Progenitor cell of endocrine pancreas (in vitro differentiated cells): ENCODE data around the gene RPS6KA3. TPM values are rescaled to one million over a fixed set of nuclear protein-coding genes. Genes with fewer than 3 reads are reported as not detected.
"Not testable (repeated sequence)": the region's sequence is repeated elsewhere in the genome, so short reads cannot be mapped to it uniquely, and the experiment has no call there.

Experiments used
- DNase-seq: peaks from one replicate; pipeline ENCODE4 v3.0.0; 2021; ENCODE audit warnings: low spot score; ENCODE audit not compliant: unreplicated experiment
- H3K27ac Mint-ChIP-seq: 2 replicates; pipeline ENCODE4 v1.8.0; 2021; ENCODE audit warnings: mild to moderate bottlenecking, moderate library complexity, mixed read lengths
- H3K27me3 Mint-ChIP-seq: 2 replicates; pipeline ENCODE4 v1.8.0; 2021; ENCODE audit warnings: mixed read lengths
- H3K36me3 Mint-ChIP-seq: 2 replicates; pipeline ENCODE4 v1.8.0; 2022; ENCODE audit warnings: mixed read lengths; ENCODE audit not compliant: insufficient read depth
- H3K4me1 Mint-ChIP-seq: 2 replicates; pipeline ENCODE4 v1.8.0; 2021; ENCODE audit warnings: low read depth, mixed read lengths
- H3K4me3 Mint-ChIP-seq: 2 replicates; pipeline ENCODE4 v1.8.0; 2021; ENCODE audit warnings: low read depth, mild to moderate bottlenecking, moderate library complexity, mixed read lengths
- H3K9me3 Mint-ChIP-seq: 2 replicates; pipeline ENCODE4 v1.8.0; 2021; ENCODE audit warnings: low read depth, mixed read lengths
- total RNA-seq: library from RNA; stranded (reverse); gene quantifications from 2 replicates; pipeline ENCODE4 v1.2.1, GENCODE V29; 2021
- TF ChIP-seq, protein P1 (sequence below): fragments of 200-600 bp; sonication (generic); IDR thresholded peaks from one replicate; pipeline ENCODE4 v1.5.0; 2021; ENCODE audit warnings: antibody characterized with exemption, mild to moderate bottlenecking; ENCODE audit not compliant: unreplicated experiment

The RPS6KA3 gene
- total RNA-seq, 1 donor from 2014 or later = 60.8 TPM

DNA sequence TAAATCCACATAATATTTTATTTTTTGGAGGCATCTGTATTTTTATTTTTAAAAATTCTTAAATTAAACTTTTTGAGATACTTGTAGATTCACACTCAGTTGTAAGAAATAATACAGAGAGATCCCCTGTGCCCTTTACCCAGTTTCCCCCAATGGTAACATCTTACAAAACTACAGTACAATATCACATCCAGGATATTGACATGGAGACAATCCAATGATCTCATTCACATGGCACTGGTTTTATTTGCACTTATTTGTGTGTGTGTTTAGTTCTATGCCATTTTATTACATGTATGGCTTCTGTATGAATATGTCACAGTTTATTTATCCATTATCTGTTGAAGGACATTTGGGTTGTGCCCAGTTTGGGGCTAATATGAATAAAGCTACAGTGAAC lies 89.6 kb downstream of the RPS6KA3 start:
- H3K36me3 Mint-ChIP-seq = peaks cover 12% of the 10 kb centered on the region
- H3K9me3 Mint-ChIP-seq = peaks cover 9% of the 10 kb centered on the region
- TF ChIP-seq, protein P1, sequence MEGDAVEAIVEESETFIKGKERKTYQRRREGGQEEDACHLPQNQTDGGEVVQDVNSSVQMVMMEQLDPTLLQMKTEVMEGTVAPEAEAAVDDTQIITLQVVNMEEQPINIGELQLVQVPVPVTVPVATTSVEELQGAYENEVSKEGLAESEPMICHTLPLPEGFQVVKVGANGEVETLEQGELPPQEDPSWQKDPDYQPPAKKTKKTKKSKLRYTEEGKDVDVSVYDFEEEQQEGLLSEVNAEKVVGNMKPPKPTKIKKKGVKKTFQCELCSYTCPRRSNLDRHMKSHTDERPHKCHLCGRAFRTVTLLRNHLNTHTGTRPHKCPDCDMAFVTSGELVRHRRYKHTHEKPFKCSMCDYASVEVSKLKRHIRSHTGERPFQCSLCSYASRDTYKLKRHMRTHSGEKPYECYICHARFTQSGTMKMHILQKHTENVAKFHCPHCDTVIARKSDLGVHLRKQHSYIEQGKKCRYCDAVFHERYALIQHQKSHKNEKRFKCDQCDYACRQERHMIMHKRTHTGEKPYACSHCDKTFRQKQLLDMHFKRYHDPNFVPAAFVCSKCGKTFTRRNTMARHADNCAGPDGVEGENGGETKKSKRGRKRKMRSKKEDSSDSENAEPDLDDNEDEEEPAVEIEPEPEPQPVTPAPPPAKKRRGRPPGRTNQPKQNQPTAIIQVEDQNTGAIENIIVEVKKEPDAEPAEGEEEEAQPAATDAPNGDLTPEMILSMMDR = no peak
- H3K4me3 Mint-ChIP-seq = no peak overlapping the region
- DNase-seq = no peak
- H3K4me1 Mint-ChIP-seq = no peaks in the 10 kb centered on the region
- no peaks in the 10 kb centered on the region for H3K27me3 Mint-ChIP-seq
- no peak overlapping the region for H3K27ac Mint-ChIP-seq

DNA sequence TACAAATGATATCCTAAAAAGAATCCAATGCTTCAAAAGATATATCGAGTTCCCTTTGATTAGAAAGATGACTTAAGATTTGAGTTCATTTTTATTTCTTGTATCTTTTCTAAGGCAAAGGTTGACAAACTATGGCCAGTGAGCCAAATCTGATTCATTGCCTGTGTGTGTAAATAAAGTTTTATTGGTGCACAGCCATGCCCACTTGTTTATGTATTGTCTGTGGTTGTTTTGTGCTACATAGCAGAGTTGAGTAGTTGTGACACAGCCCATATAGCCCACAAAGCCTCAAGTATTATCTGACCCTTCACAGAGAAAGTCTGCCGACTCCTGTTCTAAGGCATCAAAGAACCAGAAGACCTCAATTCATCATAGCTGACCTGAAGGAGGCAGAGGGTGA lies 92.9 kb downstream of the RPS6KA3 start:
- Mint-ChIP-seq H3K27ac (no peak overlapping the region), H3K9me3 (no peaks in the 10 kb centered on the region), H3K4me3 (no peak overlapping the region), H3K36me3 (peaks cover 6% of the 10 kb centered on the region), H3K27me3 (no peaks in the 10 kb centered on the region), H3K4me1 (no peaks in the 10 kb centered on the region)
- TF ChIP-seq, protein P1 = no peak
- no peak for DNase-seq

DNA sequence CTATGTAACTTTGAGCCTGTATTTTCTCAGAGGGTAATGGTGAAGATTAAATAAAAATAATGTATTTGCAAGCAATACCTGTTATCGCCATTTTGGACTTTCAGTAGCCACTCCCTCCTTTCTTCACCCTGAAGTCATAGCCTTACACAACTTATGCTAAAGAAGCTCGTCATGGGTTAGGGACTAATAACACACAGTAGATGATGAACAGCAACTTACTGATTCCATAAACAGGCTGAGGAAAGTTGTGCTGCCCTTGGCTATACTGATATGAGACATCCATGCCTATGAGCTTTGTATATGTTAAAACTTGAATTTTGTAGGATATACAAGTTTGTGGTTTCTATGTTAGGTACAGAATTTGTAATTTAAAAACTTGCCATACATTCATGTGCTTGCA lies 93.4 kb downstream of the RPS6KA3 start:
- Mint-ChIP-seq H3K27ac (no peak overlapping the region), H3K36me3 (peaks cover 7% of the 10 kb centered on the region), H3K27me3 (no peaks in the 10 kb centered on the region), H3K9me3 (peaks cover 1% of the 10 kb centered on the region), H3K4me3 (no peak overlapping the region), H3K4me1 (no peaks in the 10 kb centered on the region)
- DNase-seq = no peak
- TF ChIP-seq, protein P1 = no peak

GRCh38 chrX:20171887-20172286 lies 94.8 kb downstream of the RPS6KA3 start:
- no peak overlapping the region for H3K4me3 Mint-ChIP-seq
- H3K36me3 Mint-ChIP-seq = peaks cover 12% of the 10 kb centered on the region
- H3K9me3 Mint-ChIP-seq = peaks cover 3% of the 10 kb centered on the region
- H3K27ac Mint-ChIP-seq = no peak overlapping the region
- TF ChIP-seq, protein P1 = no peak
- no peaks in the 10 kb centered on the region for H3K4me1 Mint-ChIP-seq
- no peak for DNase-seq
- no peaks in the 10 kb centered on the region for H3K27me3 Mint-ChIP-seq

DNA sequence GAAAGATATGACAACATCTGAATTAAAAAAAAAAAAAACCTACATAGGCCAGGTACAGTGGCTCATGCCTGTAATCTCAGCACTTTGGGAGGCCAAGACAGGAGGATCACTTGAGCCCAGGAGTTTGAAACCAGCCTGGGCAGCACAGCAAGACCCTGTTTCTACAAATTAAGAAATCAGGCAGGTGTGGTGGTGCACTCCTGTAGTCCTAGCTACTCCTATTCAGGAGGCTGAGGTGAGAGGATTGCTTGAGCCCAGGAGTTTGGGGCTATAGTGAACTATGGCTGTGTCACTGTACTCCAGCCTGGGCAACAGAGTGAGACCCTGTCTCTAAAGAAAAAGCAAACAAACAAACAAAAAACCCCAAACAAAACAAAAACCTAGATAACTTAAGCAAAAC lies 104.2 kb downstream of the RPS6KA3 start:
- Mint-ChIP-seq H3K9me3 (peaks cover 17% of the 10 kb centered on the region), H3K36me3 (peaks cover 24% of the 10 kb centered on the region)
- H3K4me3 Mint-ChIP-seq, H3K27ac Mint-ChIP-seq, H3K4me1 Mint-ChIP-seq, H3K27me3 Mint-ChIP-seq, DNase-seq: not testable (repeated sequence)

- peaks cover 23% of the 10 kb centered on the region for H3K36me3 Mint-ChIP-seq
- no peak for DNase-seq
- TF ChIP-seq, protein P1 = no peak
- no peak overlapping the region for H3K27ac Mint-ChIP-seq
- peaks cover 19% of the 10 kb centered on the region for H3K9me3 Mint-ChIP-seq
- H3K27me3 Mint-ChIP-seq = no peaks in the 10 kb centered on the region
- H3K4me1 Mint-ChIP-seq = peaks cover 3% of the 10 kb centered on the region
- no peak overlapping the region for H3K4me3 Mint-ChIP-seq
Measured at GRCh38 chrX:20159797-20160385, 106.8 kb downstream of the RPS6KA3 start.
